Measurements from ENCODE around the gene POP7. TPM values are rescaled to one million over a fixed set of nuclear protein-coding genes. Genes with fewer than 3 reads are reported as not detected.

POP7 gene
- total RNA-seq, 1 experiment from 2014 or later, result 52.3 TPM

DNA sequence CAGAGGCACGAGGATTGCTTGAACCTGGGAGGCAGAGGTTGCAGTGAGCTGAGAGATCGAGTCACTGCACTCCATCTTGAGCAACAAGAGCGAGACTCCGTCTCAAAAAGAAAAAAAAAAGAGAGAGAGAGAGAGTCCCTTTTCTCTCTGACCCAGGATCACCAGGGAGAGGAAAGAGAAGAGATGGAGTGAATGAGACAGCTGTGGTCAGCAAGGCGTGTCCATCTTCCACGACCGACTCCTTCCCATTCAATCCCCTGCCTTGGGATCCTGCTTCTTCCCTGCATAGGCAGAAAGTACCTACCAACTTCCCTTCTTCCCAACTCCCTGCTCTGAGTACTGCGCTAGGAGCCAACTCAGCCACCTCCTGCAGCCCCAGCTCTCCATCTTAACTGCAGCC is 22.3 kb downstream of the POP7 start:
- no peak for ATAC-seq
- TF ChIP-seq, protein P1, sequence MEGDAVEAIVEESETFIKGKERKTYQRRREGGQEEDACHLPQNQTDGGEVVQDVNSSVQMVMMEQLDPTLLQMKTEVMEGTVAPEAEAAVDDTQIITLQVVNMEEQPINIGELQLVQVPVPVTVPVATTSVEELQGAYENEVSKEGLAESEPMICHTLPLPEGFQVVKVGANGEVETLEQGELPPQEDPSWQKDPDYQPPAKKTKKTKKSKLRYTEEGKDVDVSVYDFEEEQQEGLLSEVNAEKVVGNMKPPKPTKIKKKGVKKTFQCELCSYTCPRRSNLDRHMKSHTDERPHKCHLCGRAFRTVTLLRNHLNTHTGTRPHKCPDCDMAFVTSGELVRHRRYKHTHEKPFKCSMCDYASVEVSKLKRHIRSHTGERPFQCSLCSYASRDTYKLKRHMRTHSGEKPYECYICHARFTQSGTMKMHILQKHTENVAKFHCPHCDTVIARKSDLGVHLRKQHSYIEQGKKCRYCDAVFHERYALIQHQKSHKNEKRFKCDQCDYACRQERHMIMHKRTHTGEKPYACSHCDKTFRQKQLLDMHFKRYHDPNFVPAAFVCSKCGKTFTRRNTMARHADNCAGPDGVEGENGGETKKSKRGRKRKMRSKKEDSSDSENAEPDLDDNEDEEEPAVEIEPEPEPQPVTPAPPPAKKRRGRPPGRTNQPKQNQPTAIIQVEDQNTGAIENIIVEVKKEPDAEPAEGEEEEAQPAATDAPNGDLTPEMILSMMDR (IDR thresholded peaks at IDR 0.05), result no peak
- TF ChIP-seq TCF7L2 (IDR thresholded peaks at IDR 0.05; ENCODE audit: low read depth, low read length) (no peak), SIN3A (IDR thresholded peaks at IDR 0.05; ENCODE audit: borderline replicate concordance, insufficient read depth, low read depth, low read length) (no peak), POLR2AphosphoS5 (IDR thresholded peaks at IDR 0.05; ENCODE audit: low read depth, low read length) (no peak)
- TF ChIP-seq, protein P2, sequence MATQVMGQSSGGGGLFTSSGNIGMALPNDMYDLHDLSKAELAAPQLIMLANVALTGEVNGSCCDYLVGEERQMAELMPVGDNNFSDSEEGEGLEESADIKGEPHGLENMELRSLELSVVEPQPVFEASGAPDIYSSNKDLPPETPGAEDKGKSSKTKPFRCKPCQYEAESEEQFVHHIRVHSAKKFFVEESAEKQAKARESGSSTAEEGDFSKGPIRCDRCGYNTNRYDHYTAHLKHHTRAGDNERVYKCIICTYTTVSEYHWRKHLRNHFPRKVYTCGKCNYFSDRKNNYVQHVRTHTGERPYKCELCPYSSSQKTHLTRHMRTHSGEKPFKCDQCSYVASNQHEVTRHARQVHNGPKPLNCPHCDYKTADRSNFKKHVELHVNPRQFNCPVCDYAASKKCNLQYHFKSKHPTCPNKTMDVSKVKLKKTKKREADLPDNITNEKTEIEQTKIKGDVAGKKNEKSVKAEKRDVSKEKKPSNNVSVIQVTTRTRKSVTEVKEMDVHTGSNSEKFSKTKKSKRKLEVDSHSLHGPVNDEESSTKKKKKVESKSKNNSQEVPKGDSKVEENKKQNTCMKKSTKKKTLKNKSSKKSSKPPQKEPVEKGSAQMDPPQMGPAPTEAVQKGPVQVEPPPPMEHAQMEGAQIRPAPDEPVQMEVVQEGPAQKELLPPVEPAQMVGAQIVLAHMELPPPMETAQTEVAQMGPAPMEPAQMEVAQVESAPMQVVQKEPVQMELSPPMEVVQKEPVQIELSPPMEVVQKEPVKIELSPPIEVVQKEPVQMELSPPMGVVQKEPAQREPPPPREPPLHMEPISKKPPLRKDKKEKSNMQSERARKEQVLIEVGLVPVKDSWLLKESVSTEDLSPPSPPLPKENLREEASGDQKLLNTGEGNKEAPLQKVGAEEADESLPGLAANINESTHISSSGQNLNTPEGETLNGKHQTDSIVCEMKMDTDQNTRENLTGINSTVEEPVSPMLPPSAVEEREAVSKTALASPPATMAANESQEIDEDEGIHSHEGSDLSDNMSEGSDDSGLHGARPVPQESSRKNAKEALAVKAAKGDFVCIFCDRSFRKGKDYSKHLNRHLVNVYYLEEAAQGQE (IDR thresholded peaks at IDR 0.05; ENCODE audit: insufficient read depth in 1 of 2, low read depth in 2 of 2, low read length in 1 of 2), result no peak
- POLR2A ChIA-PET, result no interaction called here
- Histone ChIP-seq H3K36me3 (ENCODE audit: control insufficient read depth, insufficient read depth, low read length) (no peaks in the 10 kb centered on the region), H3K9me3 (ENCODE audit: control insufficient read depth, insufficient read depth, low read depth, low read length) (no peaks in the 10 kb centered on the region), H3K4me3 (ENCODE audit: low read depth in 2 of 2, low read length in 2 of 2) (no peak overlapping the region), H3K4me1 (ENCODE audit: control insufficient read depth, insufficient read depth, low read length) (0 out of 2 replicates have a peak, but pooled peaks cover 8% of the 10 kb centered on the region), H3K27ac (ENCODE audit: low read length) (no peak overlapping the region), H3K27me3 (ENCODE audit: control insufficient read depth, insufficient read depth, low read length) (no peaks in the 10 kb centered on the region)
- in situ Hi-C loops (cut with HindIII; ENCODE audit: low pct_unique_long_range_greater_than_20kb, low sequenced_read_pairs), result no loop called here
- CTCF ChIA-PET, result interaction anchor here (0.6 to 0.9 kb wide), 3 partner anchors 9 to 124 kb away, joined by 3 to 13 read pairs (median 5); partner anchors contain the start of gene SLC12A9
- no peak for DNase-seq (ENCODE audit: low read depth, low spot score)
- intact Hi-C loops (cut with micrococcal nuclease; ENCODE audit: unreplicated experiment), result loop anchor here (10.0 kb wide), 1 partner anchor 67 kb away; no protein-coding TSS in a partner anchor
- BruUV-seq (replicated peaks), result no TSS peak

DNA sequence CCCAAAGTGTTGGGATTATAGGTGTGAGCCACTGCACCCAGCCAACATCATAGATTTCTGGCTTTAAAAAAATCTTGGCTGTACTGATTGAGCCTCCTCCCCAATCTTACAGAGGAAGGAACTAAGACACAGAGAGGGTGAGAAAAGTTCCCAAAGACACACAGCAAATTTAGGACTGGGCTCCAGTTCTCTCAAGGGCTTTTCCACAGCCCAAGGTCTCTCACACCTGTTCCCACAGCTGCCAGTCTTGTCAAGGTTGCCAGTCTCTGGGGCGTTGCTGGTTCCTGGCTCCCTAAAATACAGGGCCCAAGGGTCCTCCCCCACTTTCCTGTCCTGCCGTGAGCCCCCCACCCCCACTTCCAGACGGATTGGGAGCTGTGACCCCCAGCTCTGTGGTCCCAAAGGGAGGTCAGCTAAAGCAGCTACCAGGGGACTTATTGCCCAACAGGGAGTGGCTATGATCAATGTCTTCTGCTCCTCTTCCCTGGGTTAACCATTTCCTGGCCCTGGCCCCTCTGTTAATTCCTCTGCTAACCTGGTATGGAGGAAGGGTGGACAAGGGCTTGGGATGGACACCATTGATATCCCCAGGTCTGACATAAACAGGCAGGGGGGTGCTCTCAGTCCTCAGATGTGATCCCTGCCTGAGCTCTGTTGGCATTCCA is 24.3 kb downstream of the POP7 start:
- POLR2A ChIA-PET, result no interaction called here
- DNase-seq (ENCODE audit: low read depth, low spot score) (no peak), ATAC-seq (no peak)
- Histone ChIP-seq H3K27me3 (ENCODE audit: control insufficient read depth, insufficient read depth, low read length) (no peaks in the 10 kb centered on the region), H3K36me3 (ENCODE audit: control insufficient read depth, insufficient read depth, low read length) (no peaks in the 10 kb centered on the region), H3K4me3 (ENCODE audit: low read depth in 2 of 2, low read length in 2 of 2) (no peak overlapping the region), H3K27ac (ENCODE audit: low read length) (no peak overlapping the region), H3K4me1 (ENCODE audit: control insufficient read depth, insufficient read depth, low read length) (0 out of 2 replicates have a peak, but pooled peaks cover 8% of the 10 kb centered on the region), H3K9me3 (ENCODE audit: control insufficient read depth, insufficient read depth, low read depth, low read length) (no peaks in the 10 kb centered on the region)
- in situ Hi-C loops (cut with HindIII; ENCODE audit: low pct_unique_long_range_greater_than_20kb, low sequenced_read_pairs), result no loop called here
- CTCF ChIA-PET, result no interaction called here
- BruUV-seq (replicated peaks), result no TSS peak
- TF ChIP-seq TCF7L2 (IDR thresholded peaks at IDR 0.05; ENCODE audit: low read depth, low read length) (no peak), POLR2AphosphoS5 (IDR thresholded peaks at IDR 0.05; ENCODE audit: low read depth, low read length) (no peak), SIN3A (IDR thresholded peaks at IDR 0.05; ENCODE audit: borderline replicate concordance, insufficient read depth, low read depth, low read length) (no peak)
- TF ChIP-seq, protein P1 (IDR thresholded peaks at IDR 0.05), result no peak
- TF ChIP-seq, protein P2 (IDR thresholded peaks at IDR 0.05; ENCODE audit: insufficient read depth in 1 of 2, low read depth in 2 of 2, low read length in 1 of 2), result no peak
- intact Hi-C loops (cut with micrococcal nuclease; ENCODE audit: unreplicated experiment), result no loop called here
